Right atrium auricular region (tissue), 2 donors: ENCODE measurements around the gene FGR. TPM values are rescaled to one million over a fixed set of nuclear protein-coding genes. Genes with fewer than 3 reads are reported as not detected.
A peak's percentile ranks its signal among the peaks of the same experiment; 100 is the strongest.

ENCODE experiments used
- DNase-seq: peaks from one replicate; pipeline ENCODE4 v3.0.0-alpha.2; 2019; ENCODE audit warnings: low spot score
- H3K27ac ChIP-seq, 2 donors: fragments of 200-600 bp; sonication (generic); 1 replicate in 1 of 2; 2 replicates in 1 of 2; pipeline ENCODE4 v1.5.1; 2016 to 2019
- H3K27me3 ChIP-seq, 2 donors: fragments of 200-600 bp; sonication (generic); one replicate each; pipeline versions ENCODE4 v1.5.1 to v1.6.0; 2017 to 2019
- H3K36me3 ChIP-seq: fragments of 200-600 bp; sonication (generic); one replicate; pipeline ENCODE4 v1.5.1; 2016
- H3K4me1 ChIP-seq, 2 donors: fragments of 200-600 bp; sonication (generic); one replicate each; pipeline versions ENCODE4 v1.5.1 to v1.6.0; 2017 to 2019
- H3K4me3 ChIP-seq, 2 donors: fragments of 200-600 bp; sonication (generic); 1 replicate in 1 of 2; 2 replicates in 1 of 2; pipeline ENCODE4 v1.5.1; 2017 to 2019; ENCODE audit warnings: mild to moderate bottlenecking in 1 of 2, moderate library complexity in 1 of 2
- H3K9me3 ChIP-seq, 2 donors: fragments of 200-600 bp; sonication (generic); one replicate each; pipeline ENCODE4 v1.5.1; 2019
- total RNA-seq, 2 donors: library from RNA; depleted of rRNA; stranded (reverse); fragments of >200 nt; gene quantifications; one replicate each; pipeline ENCODE4 v1.1.0, GENCODE V29; 2016
- TF ChIP-seq, protein P1 (sequence below), 2 donors: fragments of 200-600 bp; sonication (generic); IDR thresholded peaks; one replicate each; pipeline ENCODE4 v1.5.1; 2019; ENCODE audit warnings: antibody characterized with exemption in 2 of 2

FGR gene
- total RNA-seq, 2 donors from 2014 or later: 5.7 to 19.8 TPM

GRCh38 chr1:27592232-27592930, 42.6 kb downstream of the FGR start:
- no peak for DNase-seq
- Histone ChIP-seq H3K4me1 (peaks cover 0 to 100% of the 10 kb centered on the region in 2 donors), H3K27ac (peak overlapping the region; percentile 67 to 75), H3K9me3 (no peaks in the 10 kb centered on the region), H3K36me3 (no peaks in the 10 kb centered on the region), H3K4me3 (no peak overlapping the region), H3K27me3 (no peaks in the 10 kb centered on the region)
- TF ChIP-seq, protein P1, sequence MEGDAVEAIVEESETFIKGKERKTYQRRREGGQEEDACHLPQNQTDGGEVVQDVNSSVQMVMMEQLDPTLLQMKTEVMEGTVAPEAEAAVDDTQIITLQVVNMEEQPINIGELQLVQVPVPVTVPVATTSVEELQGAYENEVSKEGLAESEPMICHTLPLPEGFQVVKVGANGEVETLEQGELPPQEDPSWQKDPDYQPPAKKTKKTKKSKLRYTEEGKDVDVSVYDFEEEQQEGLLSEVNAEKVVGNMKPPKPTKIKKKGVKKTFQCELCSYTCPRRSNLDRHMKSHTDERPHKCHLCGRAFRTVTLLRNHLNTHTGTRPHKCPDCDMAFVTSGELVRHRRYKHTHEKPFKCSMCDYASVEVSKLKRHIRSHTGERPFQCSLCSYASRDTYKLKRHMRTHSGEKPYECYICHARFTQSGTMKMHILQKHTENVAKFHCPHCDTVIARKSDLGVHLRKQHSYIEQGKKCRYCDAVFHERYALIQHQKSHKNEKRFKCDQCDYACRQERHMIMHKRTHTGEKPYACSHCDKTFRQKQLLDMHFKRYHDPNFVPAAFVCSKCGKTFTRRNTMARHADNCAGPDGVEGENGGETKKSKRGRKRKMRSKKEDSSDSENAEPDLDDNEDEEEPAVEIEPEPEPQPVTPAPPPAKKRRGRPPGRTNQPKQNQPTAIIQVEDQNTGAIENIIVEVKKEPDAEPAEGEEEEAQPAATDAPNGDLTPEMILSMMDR (IDR thresholded peaks at IDR 0.05): no peak

DNA sequence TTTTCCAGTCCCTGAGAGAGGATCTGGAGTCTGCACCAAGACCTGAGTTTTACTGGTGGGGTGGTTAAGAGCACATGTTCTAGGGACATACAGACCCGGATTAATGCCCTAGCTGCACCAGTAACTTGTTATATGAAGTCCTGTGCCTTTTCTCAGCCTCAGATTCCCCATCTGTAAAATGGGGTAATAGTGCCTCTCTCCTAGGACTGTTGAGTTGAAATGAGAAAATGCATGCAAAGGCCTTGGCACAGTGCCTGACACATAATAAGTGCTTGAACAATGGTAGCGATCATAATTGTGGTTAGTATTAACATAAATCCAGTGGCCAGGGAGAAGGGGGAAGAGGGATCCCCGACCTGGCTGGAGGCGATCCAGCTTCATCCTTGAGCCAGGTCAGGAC, 43.4 kb downstream of the FGR start:
- Histone ChIP-seq H3K36me3 (no peaks in the 10 kb centered on the region), H3K27me3 (no peaks in the 10 kb centered on the region), H3K9me3 (no peaks in the 10 kb centered on the region), H3K27ac (peak overlapping the region; percentile 67 to 75), H3K4me1 (peaks cover 0 to 98% of the 10 kb centered on the region in 2 donors), H3K4me3 (no peak overlapping the region)
- no peak for DNase-seq
- TF ChIP-seq, protein P1 (IDR thresholded peaks at IDR 0.05): no peak

GRCh38 chr1:27590917-27591508, 44.0 kb downstream of the FGR start:
- Histone ChIP-seq H3K27me3 (no peaks in the 10 kb centered on the region), H3K27ac (peak overlapping the region; percentile 67 to 75), H3K4me1 (peaks cover 0 to 92% of the 10 kb centered on the region in 2 donors), H3K36me3 (no peaks in the 10 kb centered on the region), H3K9me3 (no peaks in the 10 kb centered on the region), H3K4me3 (no peak overlapping the region)
- TF ChIP-seq, protein P1 (IDR thresholded peaks at IDR 0.05): no peak
- no peak for DNase-seq

DNA sequence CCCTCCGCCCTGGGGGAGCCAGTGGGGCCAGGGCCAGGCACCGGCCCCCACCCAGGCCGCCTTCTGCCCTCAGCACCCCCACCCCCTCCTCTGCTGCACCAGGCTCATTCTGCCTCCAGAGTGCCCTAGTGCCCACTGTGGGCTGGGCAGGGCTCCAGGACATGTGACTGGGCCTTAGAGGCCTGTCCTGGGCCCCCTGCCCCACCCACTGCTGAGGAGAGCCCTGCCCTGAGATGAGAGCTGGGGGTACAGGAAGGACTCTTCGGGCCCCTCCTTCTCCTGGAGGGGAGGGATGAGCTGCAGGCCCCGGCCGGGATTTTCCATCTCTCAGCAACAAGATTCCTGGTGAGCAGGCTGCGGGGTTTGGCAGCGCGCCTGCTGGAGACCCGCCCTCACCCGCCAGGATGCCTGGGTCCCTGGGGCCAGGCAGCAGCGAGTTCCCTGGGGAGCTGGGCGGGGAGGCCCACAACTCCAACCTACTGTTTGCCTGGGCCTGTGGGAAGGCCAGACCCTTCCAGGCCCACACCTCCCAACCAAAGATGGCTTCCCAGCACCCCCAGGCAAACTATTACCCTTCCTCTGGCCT, 45.1 kb downstream of the FGR start:
- TF ChIP-seq, protein P1 (IDR thresholded peaks at IDR 0.05): no peak
- peaks cover 0 to 81% of the 10 kb centered on the region in 2 donors for H3K4me1 ChIP-seq
- DNase-seq: no peak
- no peaks in the 10 kb centered on the region for H3K36me3 ChIP-seq
- H3K4me3 ChIP-seq: no peak overlapping the region
- no peaks in the 10 kb centered on the region for H3K27me3 ChIP-seq
- no peaks in the 10 kb centered on the region for H3K9me3 ChIP-seq
- H3K27ac ChIP-seq: peak overlapping the region; percentile 67 to 75

DNA sequence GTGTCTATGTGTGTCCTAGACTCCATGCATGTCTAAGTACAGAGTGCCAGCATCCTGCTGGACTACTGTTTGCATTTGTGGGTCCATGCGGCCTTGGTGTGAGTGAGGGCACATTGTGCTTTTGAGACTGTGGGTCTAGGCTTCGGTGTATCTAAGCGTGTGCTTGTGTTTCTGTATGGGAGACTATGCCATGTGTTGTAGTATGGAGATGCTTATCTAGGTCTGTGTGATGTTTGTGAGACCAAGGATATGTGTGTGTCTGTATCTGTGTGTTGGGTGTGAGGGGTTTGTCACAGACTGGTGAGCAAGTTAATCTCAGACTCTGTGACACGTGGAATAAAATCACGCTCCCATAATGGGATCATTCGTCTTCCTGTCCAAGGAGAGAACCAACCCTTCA, 45.5 kb downstream of the FGR start:
- TF ChIP-seq, protein P1 (IDR thresholded peaks at IDR 0.05): no peak
- Histone ChIP-seq H3K27ac (peak overlapping the region; percentile 67 to 75), H3K4me3 (no peak overlapping the region), H3K36me3 (no peaks in the 10 kb centered on the region), H3K4me1 (peaks cover 0 to 80% of the 10 kb centered on the region in 2 donors), H3K27me3 (no peaks in the 10 kb centered on the region), H3K9me3 (no peaks in the 10 kb centered on the region)
- DNase-seq: no peak
